A673 (cell line): ENCODE data around the gene ALX3. TPM values are rescaled to one million over a fixed set of nuclear protein-coding genes. Genes with fewer than 3 reads are reported as not detected.

Source experiments
- Bru-seq: library from RNA; stranded (reverse); fragments of 400-500 nt; gene quantifications from one replicate; lab custom pipeline; 2021; lab: Mats Ljungman, UMichigan
- BruChase-seq, 2 experiments: library from RNA; stranded (reverse); fragments of 400-500 nt; gene quantifications; one replicate each; lab custom pipeline; 2021; lab: Mats Ljungman, UMichigan
- BruUV-seq: library from RNA; stranded (reverse); fragments of 400-500 nt; replicated peaks from 2 replicates; lab custom pipeline; 2021; lab: Mats Ljungman, UMichigan
- CTCF ChIA-PET: fragments of 300-600 bp; sonication (Branson Sonifier 250); formaldehyde crosslinking; loops from one replicate; lab custom pipeline; 2022; ENCODE audit warnings: antibody characterized with exemption; lab: Charles Lee
- POLR2A ChIA-PET: fragments of 300-600 bp; sonication (Branson Sonifier 250); formaldehyde crosslinking; loops from one replicate; lab custom pipeline; 2022; ENCODE audit warnings: antibody characterized with exemption; ENCODE audit not compliant: low non-redundant PET; lab: Charles Lee
- DNase-seq: peaks from one replicate; pipeline ENCODE4 v3.0.0-alpha.2; 2015; ENCODE audit warnings: low spot score
- H3K27ac ChIP-seq: fragments of 200-600 bp; sonication (generic); 2 replicates; pipeline ENCODE4 v1.5.1; 2016; ENCODE audit warnings: mixed run types, low read depth, mild to moderate bottlenecking, mixed read lengths, antibody characterized with exemption, low read length; ENCODE audit not compliant: poor library complexity, severe bottlenecking
- H3K27me3 ChIP-seq: fragments of 200-600 bp; sonication (generic); replicated peaks from 2 replicates; pipeline ENCODE4 v1.6.1; 2017; ENCODE audit warnings: mixed run types, low read depth, mild to moderate bottlenecking, mixed read lengths, antibody characterized with exemption, low read length; ENCODE audit not compliant: insufficient read depth, poor library complexity
- H3K36me3 ChIP-seq: fragments of 200-600 bp; sonication (generic); 2 replicates; pipeline ENCODE4 v1.6.1; 2016; ENCODE audit warnings: mixed run types, mild to moderate bottlenecking, mixed read lengths, antibody characterized with exemption, low read length; ENCODE audit not compliant: insufficient read depth, poor library complexity, severe bottlenecking
- H3K4me1 ChIP-seq: fragments of 200-600 bp; sonication (generic); 2 replicates; pipeline ENCODE4 v1.6.1; 2017; ENCODE audit warnings: mixed run types, mild to moderate bottlenecking, mixed read lengths, antibody characterized with exemption, low read length; ENCODE audit not compliant: insufficient read depth, poor library complexity, severe bottlenecking
- H3K4me3 ChIP-seq: fragments of 200-600 bp; sonication (generic); 2 replicates; pipeline ENCODE4 v1.5.1; 2016; ENCODE audit warnings: low read depth, mixed run types, mild to moderate bottlenecking, mixed read lengths, low read length; ENCODE audit not compliant: poor library complexity, severe bottlenecking
- H3K9me3 ChIP-seq: fragments of 200-600 bp; sonication (generic); 2 replicates; pipeline ENCODE4 v1.6.1; 2016; ENCODE audit warnings: mixed run types, low read depth, mild to moderate bottlenecking, mixed read lengths, antibody characterized with exemption, low read length; ENCODE audit not compliant: poor library complexity, severe bottlenecking
- CTCF ChIP-seq: fragments of 300-800, 200-600 bp; sonication (generic); conservative IDR thresholded peaks from 2 replicates; pipeline ENCODE4 v1.5.1; 2017; ENCODE audit warnings: low read depth, mild to moderate bottlenecking, antibody characterized with exemption, low read length, moderate library complexity, mixed read lengths
- EZH2 ChIP-seq: fragments of 200-600 bp; sonication (generic); IDR thresholded peaks from 2 replicates; pipeline ENCODE4 v1.6.1; 2017; ENCODE audit warnings: borderline replicate concordance, low read depth, mild to moderate bottlenecking, mixed read lengths, antibody characterized with exemption, low read length; ENCODE audit not compliant: poor library complexity, severe bottlenecking
- intact Hi-C: fragments of 100-400 bp; cut with micrococcal nuclease; formaldehyde crosslinking; loops from one replicate; pipeline ENCODE4 v1.10.0; 2022; ENCODE audit not compliant: unreplicated experiment
- long read RNA-seq: library from polyadenylated mRNA; stranded (forward); transcript quantifications from one replicate; pipeline ENCODE4 v2.0.0, GENCODE V29; 2022
- total RNA-seq: library from RNA; stranded (reverse); gene quantifications from 2 replicates; pipeline ENCODE4 v1.2.3, GENCODE V29; 2021

Gene ALX3
- total RNA-seq (0.81 and 0.84 TPM in 2 replicates), Bru-seq, nascent RNA (percentile 30 among the genes with signal in this experiment), BruChase-seq, experiment 1, labeled RNA remaining after a 2-hour chase (percentile 19 among the genes with signal in this experiment), BruChase-seq, experiment 2, labeled RNA remaining after a 6-hour chase (percentile 33 among the genes with signal in this experiment)
- long read RNA-seq, partial matches to known transcripts = 0 of 3 reads
- long read RNA-seq, other reads (novel, unspliced or antisense) = 0 of 3 reads

GRCh38 chr1:110070671-110071242 lies at the start of gene ALX3:
ALX3 (minus strand) TSS chr1:110070672; CDS start chr1:110070612, 60 bp downstream.
- H3K36me3 ChIP-seq = no peaks in the 10 kb centered on the region
- intact Hi-C loops = no loop called here
- DNase-seq = no peak
- no peaks in the 10 kb centered on the region for H3K9me3 ChIP-seq
- no TSS peak for BruUV-seq
- no peak within 1 kb of the TSS for H3K27ac ChIP-seq
- peaks cover 5% of the 10 kb centered on the region for H3K4me1 ChIP-seq
- H3K4me3 ChIP-seq = peak within 1 kb of the TSS; percentile 19
- ChIA-PET POLR2A (no interaction called here), CTCF (interaction anchor here (0.9 to 1.1 kb wide), 2 partner anchors 11 to 86 kb away, joined by 3 to 4 read pairs; partner anchors contain the start of gene AHCYL1)
- no peaks in the 10 kb centered on the region for H3K27me3 ChIP-seq
- TF ChIP-seq CTCF (no peak), EZH2 (no peak)

- Histone ChIP-seq H3K36me3 (no peaks in the 10 kb centered on the region), H3K27ac (no peak overlapping the region), H3K4me3 (no peak overlapping the region), H3K4me1 (no peaks in the 10 kb centered on the region), H3K9me3 (no peaks in the 10 kb centered on the region), H3K27me3 (peaks cover 28% of the 10 kb centered on the region)
- TF ChIP-seq EZH2 (no peak), CTCF (no peak)
- POLR2A ChIA-PET = no interaction called here
- intact Hi-C loops = loop anchor here (10.0 kb wide), 1 partner anchor 345 kb away; no protein-coding TSS in a partner anchor
- CTCF ChIA-PET = no interaction called here
- DNase-seq = no peak
- BruUV-seq = no TSS peak
Observed at GRCh38 chr1:110119843-110120242, 49.4 kb upstream of the ALX3 start.

- ChIA-PET POLR2A (no interaction called here), CTCF (no interaction called here)
- H3K36me3 ChIP-seq = no peaks in the 10 kb centered on the region
- H3K9me3 ChIP-seq = no peaks in the 10 kb centered on the region
- no TSS peak for BruUV-seq
- no peak for DNase-seq
- H3K4me3 ChIP-seq = no peak overlapping the region
- TF ChIP-seq EZH2 (no peak), CTCF (no peak)
- intact Hi-C loops = loop anchor here (10.0 kb wide), 1 partner anchor 344 kb away; no protein-coding TSS in a partner anchor
- H3K4me1 ChIP-seq = no peaks in the 10 kb centered on the region
- H3K27ac ChIP-seq = no peak overlapping the region
- peaks cover 39% of the 10 kb centered on the region for H3K27me3 ChIP-seq
Observed at GRCh38 chr1:110118636-110119396, 48.3 kb upstream of the ALX3 start.
